Osteoblast (primary cell): ENCODE data around the gene KLHL8. TPM values are rescaled to one million over a fixed set of nuclear protein-coding genes. Genes with fewer than 3 reads are reported as not detected.
A peak's percentile ranks its signal among the peaks of the same experiment; 100 is the strongest.

Source experiments
- DNase-seq: peaks from one replicate; pipeline ENCODE4 v3.0.0; 2011; ENCODE audit warnings: low spot score, mixed read lengths; ENCODE audit not compliant: insufficient read length; ENCODE audit errors: missing footprints
- H2AFZ ChIP-seq: 2 replicates; pipeline ENCODE4 v1.6.0; 2011; ENCODE audit warnings: mild to moderate bottlenecking, low read length
- H3K27ac ChIP-seq: 2 replicates; pipeline ENCODE4 v1.5.1; 2011; ENCODE audit warnings: mild to moderate bottlenecking, low read depth, low read length, moderate library complexity
- H3K27me3 ChIP-seq: 2 replicates; pipeline ENCODE4 v1.6.0; 2012; ENCODE audit warnings: mild to moderate bottlenecking, control low read depth, inconsistent platforms, low read length, moderate library complexity; ENCODE audit not compliant: insufficient read depth
- H3K36me3 ChIP-seq: 2 replicates; pipeline ENCODE4 v1.5.1; 2011; ENCODE audit warnings: mild to moderate bottlenecking, low read length, control low read depth, moderate library complexity; ENCODE audit not compliant: insufficient read depth
- H3K4me1 ChIP-seq: 2 replicates; pipeline ENCODE4 v1.5.1; 2011; ENCODE audit warnings: mild to moderate bottlenecking, low read length, control low read depth, moderate library complexity; ENCODE audit not compliant: insufficient read depth
- H3K4me2 ChIP-seq: 2 replicates; pipeline ENCODE4 v1.6.0; 2011; ENCODE audit warnings: mild to moderate bottlenecking, low read length; ENCODE audit not compliant: insufficient read depth
- H3K4me3 ChIP-seq: fragments of 200-600 bp; sonication (generic); 3 replicates; pipeline ENCODE4 v1.5.1; 2012; ENCODE audit warnings: mild to moderate bottlenecking, low read length, inconsistent platforms; ENCODE audit not compliant: insufficient read depth
- H3K79me2 ChIP-seq: 2 replicates; pipeline ENCODE4 v1.6.0; 2012; ENCODE audit warnings: mild to moderate bottlenecking, low read length, control low read depth, inconsistent platforms; ENCODE audit not compliant: insufficient read depth
- H3K9me3 ChIP-seq: 2 replicates; pipeline ENCODE4 v1.5.1; 2011; ENCODE audit warnings: low read depth, low read length, control low read depth
- H4K20me1 ChIP-seq: 2 replicates; pipeline ENCODE4 v1.6.0; 2012; ENCODE audit warnings: mild to moderate bottlenecking, low read length, control low read depth; ENCODE audit not compliant: insufficient read depth
- CTCF ChIP-seq: IDR thresholded peaks from 2 replicates; pipeline ENCODE4 v1.5.1; 2011; ENCODE audit warnings: mild to moderate bottlenecking, low read depth, low read length, moderate library complexity; ENCODE audit errors: extremely low read depth
- total RNA-seq: library from RNA; depleted of rRNA; stranded (reverse); fragments of >200 nt; gene quantifications from 2 replicates; pipeline ENCODE4 v1.2.3, GENCODE V29; 2012

Gene KLHL8
- total RNA-seq, result 12.4 and 12.7 TPM in 2 replicates

- Histone ChIP-seq H3K36me3 (no peaks in the 10 kb centered on the region), H4K20me1 (no peaks in the 10 kb centered on the region), H2AFZ (peak within 1 kb of the TSS; percentile 99), H3K9me3 (no peaks in the 10 kb centered on the region), H3K4me1 (peaks cover 4% of the 10 kb centered on the region), H3K27me3 (peaks cover 5% of the 10 kb centered on the region), H3K79me2 (peaks cover 15% of the 10 kb centered on the region), H3K27ac (peak within 1 kb of the TSS; percentile 77), H3K4me2 (peak within 1 kb of the TSS; percentile 98), H3K4me3 (peak within 1 kb of the TSS; percentile 100)
- peak; percentile 3 for TF ChIP-seq CTCF
- DNase-seq, result peak; percentile 99
Observed at GRCh38 chr4:87220094-87220822, at the start of gene KLHL8. KLHL8 (minus strand) TSS chr4:87220618; CDS start chr4:87195539, 25,079 bp downstream.

- peak; percentile 64 for DNase-seq
- Histone ChIP-seq H3K36me3 (no peaks in the 10 kb centered on the region), H3K27ac (no peak overlapping the region), H3K27me3 (peaks cover 9% of the 10 kb centered on the region), H3K4me2 (no peak overlapping the region), H4K20me1 (no peaks in the 10 kb centered on the region), H2AFZ (no peak overlapping the region), H3K4me1 (no peaks in the 10 kb centered on the region), H3K9me3 (no peaks in the 10 kb centered on the region), H3K4me3 (no peak overlapping the region), H3K79me2 (no peaks in the 10 kb centered on the region)
- TF ChIP-seq CTCF, result peak; percentile 69
Observed at GRCh38 chr4:87270144-87270543, 49.7 kb upstream of the KLHL8 start.

GRCh38 chr4:87268411-87268810 lies 48.0 kb upstream of the KLHL8 start:
- no peaks in the 10 kb centered on the region for H3K4me1 ChIP-seq
- H3K27ac ChIP-seq, result no peak overlapping the region
- H3K36me3 ChIP-seq, result no peaks in the 10 kb centered on the region
- H3K4me3 ChIP-seq, result no peak overlapping the region
- H3K9me3 ChIP-seq, result no peaks in the 10 kb centered on the region
- H4K20me1 ChIP-seq, result no peaks in the 10 kb centered on the region
- DNase-seq, result no peak
- H3K27me3 ChIP-seq, result peaks cover 9% of the 10 kb centered on the region
- TF ChIP-seq CTCF, result no peak
- no peak overlapping the region for H2AFZ ChIP-seq
- no peaks in the 10 kb centered on the region for H3K79me2 ChIP-seq
- H3K4me2 ChIP-seq, result no peak overlapping the region

GRCh38 chr4:87266986-87267385 lies 46.6 kb upstream of the KLHL8 start:
- no peaks in the 10 kb centered on the region for H3K79me2 ChIP-seq
- H3K27ac ChIP-seq, result no peak overlapping the region
- H4K20me1 ChIP-seq, result no peaks in the 10 kb centered on the region
- H3K4me2 ChIP-seq, result peak overlapping the region; percentile 21
- no peak for DNase-seq
- H2AFZ ChIP-seq, result no peak overlapping the region
- no peak for TF ChIP-seq CTCF
- no peaks in the 10 kb centered on the region for H3K36me3 ChIP-seq
- no peak overlapping the region for H3K4me3 ChIP-seq
- peaks cover 9% of the 10 kb centered on the region for H3K27me3 ChIP-seq
- no peaks in the 10 kb centered on the region for H3K4me1 ChIP-seq
- H3K9me3 ChIP-seq, result no peaks in the 10 kb centered on the region
